PC-3 (cell line): Measurements from ENCODE around the gene TRAF3. TPM values are rescaled to one million over a fixed set of nuclear protein-coding genes. Genes with fewer than 3 reads are reported as not detected.
A peak's percentile ranks its signal among the peaks of the same experiment; 100 is the strongest.

Experiments used
- ATAC-seq: fragments of 200-7000 bp; cut with Tn5 transposase; 2 replicates; pipeline ENCODE4 v1.9.1; 2020; ENCODE audit warnings: mild to moderate bottlenecking, moderate library complexity
- Bru-seq: library from RNA; stranded (reverse); fragments of 400-500 nt; gene quantifications from one replicate; lab custom pipeline; 2021; lab: Mats Ljungman, UMichigan
- BruChase-seq, 2 experiments: library from RNA; stranded (reverse); fragments of 400-500 nt; gene quantifications; one replicate each; lab custom pipeline; 2021; lab: Mats Ljungman, UMichigan
- BruUV-seq: library from RNA; stranded (reverse); fragments of 400-500 nt; replicated peaks from 2 replicates; lab custom pipeline; 2021; lab: Mats Ljungman, UMichigan
- CTCF ChIA-PET: fragments of 300-600 bp; sonication (Branson Sonifier 250); formaldehyde crosslinking; loops from one replicate; lab custom pipeline; 2022; ENCODE audit warnings: antibody characterized with exemption; lab: Charles Lee
- POLR2A ChIA-PET: fragments of 300-600 bp; sonication (Branson Sonifier 250); formaldehyde crosslinking; loops from one replicate; lab custom pipeline; 2022; ENCODE audit warnings: antibody characterized with exemption; ENCODE audit not compliant: unreplicated experiment; lab: Charles Lee
- DNase-seq: peaks from one replicate; pipeline ENCODE4 v3.0.0-alpha.2; 2015
- H2AFZ ChIP-seq: fragments of 300-600 bp; sonication (generic); 2 replicates; pipeline ENCODE4 v1.6.0; 2016; ENCODE audit warnings: antibody characterized with exemption, low read length
- H3F3A ChIP-seq: fragments of 300-600 bp; sonication (generic); one replicate; pipeline ENCODE4 v1.6.0; 2017; ENCODE audit warnings: antibody characterized with exemption, low read length, control low read depth, mild to moderate bottlenecking; ENCODE audit not compliant: unreplicated experiment
- H3K27ac ChIP-seq: fragments of 300-600 bp; sonication (generic); 2 replicates; pipeline ENCODE4 v1.5.1; 2016; ENCODE audit warnings: mild to moderate bottlenecking, low read length
- H3K27me3 ChIP-seq: fragments of 300-600 bp; sonication (generic); 2 replicates; pipeline ENCODE4 v1.6.1; 2016; ENCODE audit warnings: low read length, mixed read lengths
- H3K36me3 ChIP-seq: fragments of 300-600 bp; sonication (generic); 2 replicates; pipeline ENCODE4 v1.6.1; 2016; ENCODE audit warnings: low read depth, mixed run types, low read length, mixed read lengths
- H3K4me1 ChIP-seq: fragments of 300-600 bp; sonication (generic); 2 replicates; pipeline ENCODE4 v1.5.1; 2016; ENCODE audit warnings: low read length; ENCODE audit not compliant: insufficient read depth
- H3K4me2 ChIP-seq: fragments of 300-600 bp; sonication (generic); 2 replicates; pipeline ENCODE4 v1.6.0; 2016; ENCODE audit warnings: low read length
- H3K4me3 ChIP-seq: fragments of 300-600 bp; sonication (generic); 2 replicates; pipeline ENCODE4 v1.5.1; 2016; ENCODE audit warnings: mild to moderate bottlenecking, low read length, mixed read lengths
- H3K79me2 ChIP-seq: fragments of 300-600 bp; sonication (generic); 2 replicates; pipeline ENCODE4 v1.6.1; 2017; ENCODE audit warnings: low read length, mixed read lengths
- H3K9ac ChIP-seq: fragments of 300-600 bp; sonication (generic); 2 replicates; pipeline ENCODE4 v1.6.0; 2016; ENCODE audit warnings: mild to moderate bottlenecking, low read length
- H3K9me2 ChIP-seq: fragments of 300-600 bp; sonication (generic); replicated peaks from 2 replicates; pipeline ENCODE4 v1.6.1; 2016; ENCODE audit warnings: mixed run types, low read length, mixed read lengths
- H3K9me3 ChIP-seq: fragments of 300-600 bp; sonication (generic); 2 replicates; pipeline ENCODE4 v1.6.1; 2016; ENCODE audit warnings: low read length, mixed read lengths
- H4K20me1 ChIP-seq: fragments of 300-600 bp; sonication (generic); 2 replicates; pipeline ENCODE4 v1.6.1; 2016; ENCODE audit warnings: low read length, mixed read lengths
- CTCF ChIP-seq: fragments of 300-600 bp; sonication (generic); conservative IDR thresholded peaks from 2 replicates; pipeline ENCODE4 v1.5.1; 2017; ENCODE audit warnings: antibody characterized with exemption, low read depth, mild to moderate bottlenecking, low read length
- EZH2 ChIP-seq: fragments of 300-600 bp; sonication (generic); IDR thresholded peaks from one replicate; pipeline ENCODE4 v1.6.1; 2017; ENCODE audit warnings: antibody characterized with exemption, mild to moderate bottlenecking, low read length; ENCODE audit not compliant: unreplicated experiment
- EZH2phosphoT487 ChIP-seq: fragments of 300-600 bp; sonication (generic); IDR thresholded peaks from 2 replicates; pipeline ENCODE4 v1.6.1; 2018; ENCODE audit warnings: mild to moderate bottlenecking, antibody characterized with exemption, low read length, borderline replicate concordance
- intact Hi-C: fragments of 100-400 bp; cut with micrococcal nuclease; formaldehyde crosslinking; loops from 2 replicates; pipeline ENCODE4 v1.9.0; 2023
- long read RNA-seq: library from polyadenylated mRNA; unstranded; transcript quantifications from one replicate; pipeline ENCODE4 v2.0.0, GENCODE V29; 2021; ENCODE audit not compliant: unreplicated experiment
- total RNA-seq: library from RNA; depleted of rRNA; stranded (reverse); fragments of >200 nt; gene quantifications from 2 replicates; pipeline ENCODE4 v1.2.3, GENCODE V29; 2014; rRNA removed

TRAF3 gene, protein sequence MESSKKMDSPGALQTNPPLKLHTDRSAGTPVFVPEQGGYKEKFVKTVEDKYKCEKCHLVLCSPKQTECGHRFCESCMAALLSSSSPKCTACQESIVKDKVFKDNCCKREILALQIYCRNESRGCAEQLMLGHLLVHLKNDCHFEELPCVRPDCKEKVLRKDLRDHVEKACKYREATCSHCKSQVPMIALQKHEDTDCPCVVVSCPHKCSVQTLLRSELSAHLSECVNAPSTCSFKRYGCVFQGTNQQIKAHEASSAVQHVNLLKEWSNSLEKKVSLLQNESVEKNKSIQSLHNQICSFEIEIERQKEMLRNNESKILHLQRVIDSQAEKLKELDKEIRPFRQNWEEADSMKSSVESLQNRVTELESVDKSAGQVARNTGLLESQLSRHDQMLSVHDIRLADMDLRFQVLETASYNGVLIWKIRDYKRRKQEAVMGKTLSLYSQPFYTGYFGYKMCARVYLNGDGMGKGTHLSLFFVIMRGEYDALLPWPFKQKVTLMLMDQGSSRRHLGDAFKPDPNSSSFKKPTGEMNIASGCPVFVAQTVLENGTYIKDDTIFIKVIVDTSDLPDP
- total RNA-seq = 19.4 and 35.0 TPM in 2 replicates
- percentile 67 among the genes with signal in this experiment for Bru-seq, nascent RNA
- BruChase-seq, experiment 1, labeled RNA remaining after a 6-hour chase = percentile 80 among the genes with signal in this experiment
- percentile 76 among the genes with signal in this experiment for BruChase-seq, experiment 2, labeled RNA remaining after a 2-hour chase
- long read RNA-seq, full-length matches to known transcripts = 24 of 58 reads
- long read RNA-seq, partial matches to known transcripts = 3 of 58 reads
- long read RNA-seq, other reads (novel, unspliced or antisense) = 31 of 58 reads

DNA sequence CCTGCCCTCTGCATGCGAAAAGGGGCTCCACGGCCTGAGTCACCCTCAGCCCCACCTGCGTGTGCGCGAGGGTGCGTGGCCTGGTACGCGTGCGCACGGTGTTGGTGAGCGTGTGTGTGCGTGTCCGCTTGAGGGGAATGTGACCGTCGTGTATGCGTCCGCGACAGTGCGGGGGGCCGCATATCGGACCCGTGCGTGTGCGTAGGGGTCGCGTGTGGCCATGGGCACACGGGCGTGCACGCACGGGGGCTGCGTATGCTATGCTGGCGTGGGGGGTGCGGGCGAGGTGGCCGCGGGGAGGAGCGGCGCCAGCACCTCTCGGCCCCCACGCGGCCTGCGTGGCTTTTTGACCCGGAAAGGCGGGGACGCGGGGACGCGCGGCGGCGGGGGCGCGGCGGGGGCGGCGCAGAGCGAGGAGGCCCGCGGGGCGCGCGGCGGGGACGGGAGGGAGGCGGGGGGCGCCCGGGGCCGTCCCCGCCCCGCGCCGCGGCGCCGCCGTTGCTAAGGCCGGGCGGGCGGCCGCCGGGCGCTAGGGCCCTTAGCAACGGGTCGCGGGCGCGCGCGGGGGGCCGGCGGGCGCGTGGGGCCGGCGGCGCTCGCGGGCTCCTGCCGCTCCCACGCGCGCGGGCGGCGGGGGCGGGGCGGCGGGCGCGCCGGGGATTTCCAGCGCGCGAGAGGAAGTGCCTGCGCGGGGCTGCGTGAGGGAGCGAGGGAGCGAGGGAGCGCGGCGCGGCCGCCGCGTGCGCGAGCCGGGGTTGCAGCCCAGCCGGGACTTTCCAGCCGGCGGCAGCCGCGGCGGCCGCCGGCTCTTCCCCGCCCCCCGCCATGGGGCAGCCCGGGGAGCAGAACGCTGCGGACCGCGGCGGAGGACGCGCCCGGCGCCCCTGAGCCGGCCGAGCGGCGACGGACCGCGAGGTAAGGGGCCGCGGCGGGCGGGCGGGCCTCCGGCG is at the start of gene TRAF3:
Gene TRAF3, plus strand, starts transcription at position 689 of the 950 bp plus-strand sequence. CDS start 92,753 bp downstream, outside the sequence.
- TF ChIP-seq CTCF = no peak
- TF ChIP-seq EZH2 = no peak
- no peak for TF ChIP-seq EZH2phosphoT487
- H3K27ac ChIP-seq = peak within 1 kb of the TSS; percentile 39
- ChIA-PET POLR2A (no interaction called here), CTCF (no interaction called here)
- peak within 1 kb of the TSS; percentile 87 for H3K9ac ChIP-seq
- no peaks in the 10 kb centered on the region for H3K36me3 ChIP-seq
- peak within 1 kb of the TSS; percentile 2 for H2AFZ ChIP-seq
- H3K4me2 ChIP-seq = peak within 1 kb of the TSS; percentile 93
- H3K9me3 ChIP-seq = no peaks in the 10 kb centered on the region
- H3K4me3 ChIP-seq = peak within 1 kb of the TSS; percentile 81
- H3K27me3 ChIP-seq = no peaks in the 10 kb centered on the region
- peaks cover 25% of the 10 kb centered on the region for H4K20me1 ChIP-seq
- H3F3A ChIP-seq = no peaks in the 10 kb centered on the region
- intact Hi-C loops = loop anchor here (5.0 to 10.0 kb wide), 2 partner anchors 80 to 138 kb away; no protein-coding TSS in a partner anchor
- H3K9me2 ChIP-seq = no peaks in the 10 kb centered on the region
- ATAC-seq = peak; percentile 48
- DNase-seq = peak; percentile 58
- BruUV-seq = no TSS peak
- H3K79me2 ChIP-seq = peaks cover 43% of the 10 kb centered on the region
- H3K4me1 ChIP-seq = peaks cover 29% of the 10 kb centered on the region

DNA sequence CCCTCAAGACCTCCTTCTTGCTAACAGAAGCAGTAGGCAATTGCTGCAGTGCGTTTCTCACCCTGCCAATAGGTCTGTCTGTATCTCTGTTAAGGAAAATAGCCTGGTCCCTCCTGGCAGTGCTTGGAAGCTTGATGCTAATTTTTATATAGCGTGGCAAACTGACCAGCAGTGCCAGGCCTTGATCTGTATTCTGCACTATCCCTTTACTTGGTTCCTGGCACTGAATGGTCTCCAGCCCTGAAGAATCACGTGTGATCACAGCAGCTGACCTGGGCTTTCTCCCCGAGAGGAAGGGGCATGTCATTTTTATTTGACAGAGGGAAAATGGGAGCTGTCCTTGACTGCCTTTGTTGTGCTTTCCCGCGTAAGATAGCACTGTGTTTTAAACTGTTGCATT is 48.7 kb upstream of the TRAF3 start:
- no peaks in the 10 kb centered on the region for H3F3A ChIP-seq
- H3K27me3 ChIP-seq = no peaks in the 10 kb centered on the region
- H3K36me3 ChIP-seq = peaks cover 33% of the 10 kb centered on the region
- intact Hi-C loops = no loop called here
- no peak overlapping the region for H3K9ac ChIP-seq
- H3K4me3 ChIP-seq = no peak overlapping the region
- ChIA-PET POLR2A (no interaction called here), CTCF (no interaction called here)
- H2AFZ ChIP-seq = no peak overlapping the region
- H3K4me1 ChIP-seq = no peaks in the 10 kb centered on the region
- no peak overlapping the region for H3K27ac ChIP-seq
- TF ChIP-seq CTCF (no peak), EZH2 (no peak), EZH2phosphoT487 (no peak)
- H3K9me3 ChIP-seq = no peaks in the 10 kb centered on the region
- H3K79me2 ChIP-seq = no peaks in the 10 kb centered on the region
- BruUV-seq = TSS peak; percentile 17
- ATAC-seq (no peak), DNase-seq (no peak)
- H3K9me2 ChIP-seq = no peaks in the 10 kb centered on the region
- no peaks in the 10 kb centered on the region for H4K20me1 ChIP-seq
- no peak overlapping the region for H3K4me2 ChIP-seq
